GM23338 (cell line): ENCODE results near the gene ERF.

Experiments used
- CREB1 ChIP-seq: fragments of 250-450 bp; sonication (Bioruptor Pico); IDR thresholded peaks from 2 replicates; pipeline ENCODE4 v1.5.0; 2020; ENCODE audit warnings: low read depth, mild to moderate bottlenecking, moderate library complexity
- EZH2 ChIP-seq: fragments of 200-600 bp; sonication (generic); IDR thresholded peaks from one replicate; pipeline ENCODE4 v1.8.0; 2017; ENCODE audit warnings: antibody characterized with exemption, mild to moderate bottlenecking, low read depth; ENCODE audit not compliant: unreplicated experiment
- EZH2phosphoT487 ChIP-seq: fragments of 200-600 bp; sonication (generic); IDR thresholded peaks from one replicate; pipeline ENCODE4 v1.8.1; 2018; ENCODE audit warnings: antibody characterized with exemption; ENCODE audit not compliant: unreplicated experiment
- POLR2AphosphoS5 ChIP-seq: IDR thresholded peaks from 2 replicates; pipeline ENCODE4 v1.6.1; 2016; ENCODE audit warnings: antibody characterized with exemption, low read depth
- ZNF114 ChIP-seq: fragments of 250-450 bp; sonication (Bioruptor Pico); IDR thresholded peaks from 2 replicates; pipeline ENCODE4 v1.5.0; 2020; ENCODE audit warnings: mild to moderate bottlenecking, moderate library complexity
- ZNF331 ChIP-seq: fragments of 250-450 bp; sonication (Bioruptor Pico); IDR thresholded peaks from 2 replicates; pipeline ENCODE4 v1.5.0; 2020; ENCODE audit warnings: low read depth, mild to moderate bottlenecking, moderate library complexity
- TF ChIP-seq, protein P1 (sequence below), 2 experiments: fragments of 200-600 bp in 1 of 2; sonication (generic) in 1 of 2; conservative IDR thresholded peaks; 2 replicates each; pipeline versions ENCODE4 v1.5.1 to v1.6.1; 2016 to 2017; ENCODE audit warnings: antibody characterized with exemption in 2 of 2, low read depth in 2 of 2, mild to moderate bottlenecking in 2 of 2, moderate library complexity in 1 of 2
- TF ChIP-seq, protein P2 (sequence below): IDR thresholded peaks from one replicate; pipeline ENCODE4 v1.6.1; 2018; ENCODE audit warnings: antibody characterized with exemption; ENCODE audit not compliant: unreplicated experiment

DNA sequence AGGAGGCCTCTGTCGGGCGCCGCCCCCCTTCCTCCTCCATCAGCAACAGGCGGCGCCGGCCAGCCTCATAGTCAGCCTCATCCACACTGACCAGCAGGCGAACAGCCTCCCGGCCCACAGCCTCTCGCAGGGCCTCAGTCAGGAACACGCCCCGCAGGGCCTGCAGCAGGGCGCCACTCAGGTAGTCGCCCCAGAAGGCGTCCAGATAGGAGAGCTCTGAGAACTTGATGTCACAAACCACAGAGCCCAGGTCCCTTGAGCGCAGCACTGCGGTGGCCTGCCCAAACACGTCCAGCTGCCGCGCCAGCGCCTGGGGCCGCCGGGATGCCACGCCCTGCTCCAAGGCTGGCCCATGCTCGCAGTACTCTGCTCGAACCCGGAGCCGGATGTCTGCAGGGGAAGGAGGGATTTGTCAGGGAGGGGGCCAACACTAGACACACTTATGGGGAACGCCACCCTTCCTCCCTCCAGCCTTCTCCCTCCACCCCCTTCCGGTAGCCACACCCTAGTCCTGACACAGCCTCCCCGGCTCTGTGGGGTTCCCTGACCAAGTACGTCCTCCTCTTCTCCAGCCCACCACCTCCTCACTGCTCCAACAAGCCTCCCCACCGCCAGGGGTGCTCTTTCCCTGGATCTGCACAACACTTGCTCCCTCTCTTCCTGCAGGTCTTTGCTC is 55.4 kb downstream of the ERF start:
- TF ChIP-seq, protein P1, sequence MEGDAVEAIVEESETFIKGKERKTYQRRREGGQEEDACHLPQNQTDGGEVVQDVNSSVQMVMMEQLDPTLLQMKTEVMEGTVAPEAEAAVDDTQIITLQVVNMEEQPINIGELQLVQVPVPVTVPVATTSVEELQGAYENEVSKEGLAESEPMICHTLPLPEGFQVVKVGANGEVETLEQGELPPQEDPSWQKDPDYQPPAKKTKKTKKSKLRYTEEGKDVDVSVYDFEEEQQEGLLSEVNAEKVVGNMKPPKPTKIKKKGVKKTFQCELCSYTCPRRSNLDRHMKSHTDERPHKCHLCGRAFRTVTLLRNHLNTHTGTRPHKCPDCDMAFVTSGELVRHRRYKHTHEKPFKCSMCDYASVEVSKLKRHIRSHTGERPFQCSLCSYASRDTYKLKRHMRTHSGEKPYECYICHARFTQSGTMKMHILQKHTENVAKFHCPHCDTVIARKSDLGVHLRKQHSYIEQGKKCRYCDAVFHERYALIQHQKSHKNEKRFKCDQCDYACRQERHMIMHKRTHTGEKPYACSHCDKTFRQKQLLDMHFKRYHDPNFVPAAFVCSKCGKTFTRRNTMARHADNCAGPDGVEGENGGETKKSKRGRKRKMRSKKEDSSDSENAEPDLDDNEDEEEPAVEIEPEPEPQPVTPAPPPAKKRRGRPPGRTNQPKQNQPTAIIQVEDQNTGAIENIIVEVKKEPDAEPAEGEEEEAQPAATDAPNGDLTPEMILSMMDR (conservative IDR thresholded peaks at IDR 0.05; ENCODE audit: low read depth in 2 of 2), result peak; percentile 33 to 56; a peak in 3 of 4 replicates
- TF ChIP-seq EZH2phosphoT487 (no peak), POLR2AphosphoS5 (no peak), EZH2 (no peak), ZNF114 (CRISPR knock-in tag) (no peak), CREB1 (CRISPR knock-in tag) (no peak), ZNF331 (CRISPR knock-in tag) (no peak)
- TF ChIP-seq, protein P2, sequence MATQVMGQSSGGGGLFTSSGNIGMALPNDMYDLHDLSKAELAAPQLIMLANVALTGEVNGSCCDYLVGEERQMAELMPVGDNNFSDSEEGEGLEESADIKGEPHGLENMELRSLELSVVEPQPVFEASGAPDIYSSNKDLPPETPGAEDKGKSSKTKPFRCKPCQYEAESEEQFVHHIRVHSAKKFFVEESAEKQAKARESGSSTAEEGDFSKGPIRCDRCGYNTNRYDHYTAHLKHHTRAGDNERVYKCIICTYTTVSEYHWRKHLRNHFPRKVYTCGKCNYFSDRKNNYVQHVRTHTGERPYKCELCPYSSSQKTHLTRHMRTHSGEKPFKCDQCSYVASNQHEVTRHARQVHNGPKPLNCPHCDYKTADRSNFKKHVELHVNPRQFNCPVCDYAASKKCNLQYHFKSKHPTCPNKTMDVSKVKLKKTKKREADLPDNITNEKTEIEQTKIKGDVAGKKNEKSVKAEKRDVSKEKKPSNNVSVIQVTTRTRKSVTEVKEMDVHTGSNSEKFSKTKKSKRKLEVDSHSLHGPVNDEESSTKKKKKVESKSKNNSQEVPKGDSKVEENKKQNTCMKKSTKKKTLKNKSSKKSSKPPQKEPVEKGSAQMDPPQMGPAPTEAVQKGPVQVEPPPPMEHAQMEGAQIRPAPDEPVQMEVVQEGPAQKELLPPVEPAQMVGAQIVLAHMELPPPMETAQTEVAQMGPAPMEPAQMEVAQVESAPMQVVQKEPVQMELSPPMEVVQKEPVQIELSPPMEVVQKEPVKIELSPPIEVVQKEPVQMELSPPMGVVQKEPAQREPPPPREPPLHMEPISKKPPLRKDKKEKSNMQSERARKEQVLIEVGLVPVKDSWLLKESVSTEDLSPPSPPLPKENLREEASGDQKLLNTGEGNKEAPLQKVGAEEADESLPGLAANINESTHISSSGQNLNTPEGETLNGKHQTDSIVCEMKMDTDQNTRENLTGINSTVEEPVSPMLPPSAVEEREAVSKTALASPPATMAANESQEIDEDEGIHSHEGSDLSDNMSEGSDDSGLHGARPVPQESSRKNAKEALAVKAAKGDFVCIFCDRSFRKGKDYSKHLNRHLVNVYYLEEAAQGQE, result no peak
